Coronary artery (tissue), 2 donors: Measurements from ENCODE around the gene CLEC4C.
"Not testable (repeated sequence)": the region's sequence is repeated elsewhere in the genome, so short reads cannot be mapped to it uniquely, and the experiment has no call there.

Experiments
- DNase-seq: peaks from one replicate; pipeline ENCODE4 v3.0.0-alpha.2; 2017; ENCODE audit warnings: low spot score
- H3K27ac ChIP-seq, 2 donors: fragments of 200-600 bp; sonication (generic); one replicate each; pipeline ENCODE4 v1.5.1; 2016 to 2019
- H3K4me3 ChIP-seq: fragments of 200-600 bp; sonication (generic); 2 replicates; pipeline ENCODE4 v1.5.1; 2016; ENCODE audit warnings: mild to moderate bottlenecking, moderate library complexity
- TF ChIP-seq, protein P1 (sequence below): fragments of 200-600 bp; sonication (generic); IDR thresholded peaks from one replicate; pipeline ENCODE4 v1.5.1; 2019; ENCODE audit warnings: antibody characterized with exemption

The CLEC4C gene

DNA sequence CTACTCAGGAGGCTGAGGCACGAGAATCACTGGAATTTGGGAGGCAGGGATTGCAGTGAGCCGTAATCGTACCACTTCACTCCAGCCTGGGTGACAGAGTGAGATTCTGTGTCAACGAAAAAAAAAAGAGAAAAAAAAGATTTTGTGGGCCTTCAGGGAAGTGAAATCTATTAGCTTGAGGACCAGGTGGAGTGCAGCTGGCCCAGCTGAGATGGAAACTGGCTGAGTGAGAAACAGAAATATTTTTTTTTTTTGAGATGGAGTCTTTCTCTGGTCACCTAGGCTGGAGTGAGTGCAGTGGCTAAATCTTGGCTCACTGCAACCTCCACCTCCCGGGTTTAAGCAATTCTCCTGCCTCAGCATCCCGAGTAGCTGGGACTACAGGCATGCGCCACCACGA lies 2.3 kb upstream of the CLEC4C start:
- TF ChIP-seq, protein P1, sequence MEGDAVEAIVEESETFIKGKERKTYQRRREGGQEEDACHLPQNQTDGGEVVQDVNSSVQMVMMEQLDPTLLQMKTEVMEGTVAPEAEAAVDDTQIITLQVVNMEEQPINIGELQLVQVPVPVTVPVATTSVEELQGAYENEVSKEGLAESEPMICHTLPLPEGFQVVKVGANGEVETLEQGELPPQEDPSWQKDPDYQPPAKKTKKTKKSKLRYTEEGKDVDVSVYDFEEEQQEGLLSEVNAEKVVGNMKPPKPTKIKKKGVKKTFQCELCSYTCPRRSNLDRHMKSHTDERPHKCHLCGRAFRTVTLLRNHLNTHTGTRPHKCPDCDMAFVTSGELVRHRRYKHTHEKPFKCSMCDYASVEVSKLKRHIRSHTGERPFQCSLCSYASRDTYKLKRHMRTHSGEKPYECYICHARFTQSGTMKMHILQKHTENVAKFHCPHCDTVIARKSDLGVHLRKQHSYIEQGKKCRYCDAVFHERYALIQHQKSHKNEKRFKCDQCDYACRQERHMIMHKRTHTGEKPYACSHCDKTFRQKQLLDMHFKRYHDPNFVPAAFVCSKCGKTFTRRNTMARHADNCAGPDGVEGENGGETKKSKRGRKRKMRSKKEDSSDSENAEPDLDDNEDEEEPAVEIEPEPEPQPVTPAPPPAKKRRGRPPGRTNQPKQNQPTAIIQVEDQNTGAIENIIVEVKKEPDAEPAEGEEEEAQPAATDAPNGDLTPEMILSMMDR: no peak
- H3K4me3 ChIP-seq: no peak overlapping the region
- H3K27ac ChIP-seq: no peak overlapping the region
- DNase-seq: no peak

DNA sequence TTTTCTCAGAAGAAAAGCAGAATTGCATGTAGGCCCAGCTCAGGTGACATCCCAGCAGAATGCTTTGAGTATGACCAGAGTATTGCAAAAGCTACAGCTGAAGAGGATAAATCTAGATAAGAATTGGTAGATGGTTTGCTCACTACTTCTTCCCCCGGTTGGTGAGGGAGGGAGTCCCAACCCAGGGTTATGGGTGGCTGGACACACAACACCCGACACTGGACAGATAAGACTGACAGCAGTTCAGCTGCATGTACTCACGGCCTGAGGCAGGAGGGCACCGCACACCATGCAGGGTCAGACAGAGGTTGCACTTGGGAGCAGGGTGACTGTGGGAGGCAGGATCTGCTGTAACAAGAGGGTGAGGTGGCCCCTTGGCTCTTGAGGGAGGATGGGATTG lies 1.7 kb upstream of the CLEC4C start:
- no peak for DNase-seq
- TF ChIP-seq, protein P1: no peak
- H3K4me3 ChIP-seq: no peak overlapping the region
- H3K27ac ChIP-seq: no peak overlapping the region

DNA sequence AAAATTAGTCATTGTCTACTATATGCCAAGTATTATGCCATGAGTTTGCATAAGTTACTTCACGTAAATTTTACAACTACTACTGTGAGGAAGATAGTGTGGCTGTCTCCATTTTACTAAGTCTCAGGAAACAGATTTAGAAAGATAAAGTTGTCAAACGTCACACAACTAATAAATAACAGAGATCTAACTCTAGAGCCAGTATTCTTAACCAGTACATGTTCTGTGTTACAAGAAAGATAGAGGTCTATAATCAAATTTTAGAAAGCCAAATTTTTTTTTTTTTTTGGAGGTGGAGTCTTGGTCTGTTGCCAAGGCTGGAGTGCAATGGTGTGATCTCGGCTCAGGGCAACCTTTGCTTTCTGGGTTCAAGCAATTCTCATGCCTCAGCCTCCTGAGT lies 14.2 kb downstream of the CLEC4C start:
- TF ChIP-seq, protein P1: no peak
- H3K4me3 ChIP-seq: no peak overlapping the region
- no peak overlapping the region for H3K27ac ChIP-seq
- DNase-seq: no peak

DNA sequence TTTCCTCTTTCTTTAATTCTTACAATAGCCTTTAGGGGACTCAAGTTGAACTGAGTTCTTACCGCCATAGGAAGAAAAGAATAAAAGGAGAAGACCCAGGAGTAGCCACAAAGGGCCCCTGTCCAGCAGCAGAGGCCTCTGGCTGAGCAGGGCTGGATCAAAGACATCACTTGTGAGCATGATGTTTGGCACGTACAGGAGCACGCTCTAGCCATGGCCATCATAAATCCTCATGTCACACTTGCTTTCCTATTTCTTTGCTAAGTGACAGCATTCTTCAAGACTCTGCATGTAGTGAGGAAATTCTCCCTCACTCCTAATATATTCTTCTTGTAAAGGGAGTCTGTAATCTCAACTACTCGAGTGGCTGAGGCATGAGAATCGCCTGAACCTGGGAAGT lies 15.7 kb downstream of the CLEC4C start:
- DNase-seq: no peak
- Histone ChIP-seq H3K4me3 (no peak overlapping the region), H3K27ac (no peak overlapping the region)
- TF ChIP-seq, protein P1: no peak

DNA sequence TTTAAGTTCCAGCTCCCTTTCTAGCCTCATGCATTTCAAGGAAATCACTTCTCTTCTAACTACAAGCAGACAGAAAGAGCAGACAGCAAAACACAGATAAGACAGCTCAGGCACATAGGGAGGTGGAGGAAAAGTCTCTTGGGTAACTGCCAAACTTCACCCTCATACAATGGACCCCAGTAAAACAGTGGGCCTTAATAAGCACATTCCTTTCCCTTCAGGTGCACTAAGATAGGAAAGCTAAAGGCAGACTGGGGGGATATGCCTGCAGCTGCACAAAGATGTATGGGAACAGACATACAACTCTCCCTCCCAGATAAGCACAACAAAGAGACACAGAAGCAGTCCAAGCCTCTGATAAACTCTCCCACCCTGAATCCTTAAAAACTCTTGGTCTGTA lies 16.2 kb downstream of the CLEC4C start:
- H3K4me3 ChIP-seq, DNase-seq, H3K27ac ChIP-seq: not testable (repeated sequence)

DNA sequence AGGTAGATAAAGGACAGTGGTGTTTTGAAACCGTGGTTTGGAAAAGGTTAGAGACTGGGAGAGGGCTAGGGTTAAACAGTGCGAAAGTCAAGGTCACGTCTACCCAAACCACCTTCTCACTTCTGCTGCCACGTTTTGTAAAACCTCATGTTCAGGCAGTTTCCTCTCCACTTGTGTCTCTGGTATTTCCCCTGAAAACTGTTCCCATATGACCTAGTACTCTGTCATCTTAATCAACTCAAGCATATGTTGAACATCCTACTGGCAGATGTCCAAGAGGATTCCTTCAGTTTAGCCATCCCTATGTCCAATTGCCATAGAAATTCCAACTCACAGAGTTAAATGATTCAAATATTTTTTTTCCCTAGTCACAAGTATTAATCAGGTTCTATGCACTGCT lies 17.4 kb downstream of the CLEC4C start:
- TF ChIP-seq, protein P1: no peak
- H3K27ac ChIP-seq: no peak overlapping the region
- DNase-seq: no peak
- no peak overlapping the region for H3K4me3 ChIP-seq

DNA sequence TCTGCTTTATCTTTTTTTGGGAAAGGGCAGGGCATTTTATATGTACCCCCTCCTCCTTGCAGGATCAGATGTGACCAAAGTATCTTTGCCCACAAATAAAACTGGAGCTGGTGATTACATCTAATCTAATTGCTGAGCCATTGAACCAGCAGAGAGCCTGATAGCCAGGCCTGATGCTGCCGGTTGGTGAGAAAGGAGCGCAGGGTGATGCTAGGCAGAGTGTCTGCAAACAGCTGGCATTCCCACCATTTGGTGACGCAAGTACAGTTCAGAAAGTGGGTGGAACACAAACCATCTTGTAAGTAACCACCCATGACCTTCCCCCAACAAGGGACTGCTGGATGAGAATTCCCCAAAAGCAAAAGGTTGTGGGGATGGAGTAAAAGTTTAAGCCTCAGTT lies 23.2 kb downstream of the CLEC4C start:
- DNase-seq: no peak
- Histone ChIP-seq H3K4me3 (no peak overlapping the region), H3K27ac (no peak overlapping the region)
- TF ChIP-seq, protein P1: no peak
